GM19035 (cell line): ENCODE data around the gene POLR1F.

ENCODE experiments used
- ATAC-seq: cut with Tn5 transposase; IDR thresholded peaks from one replicate; pipeline ENCODE4 v1.9.1; 2021; ENCODE audit not compliant: unreplicated experiment

The POLR1F gene

DNA sequence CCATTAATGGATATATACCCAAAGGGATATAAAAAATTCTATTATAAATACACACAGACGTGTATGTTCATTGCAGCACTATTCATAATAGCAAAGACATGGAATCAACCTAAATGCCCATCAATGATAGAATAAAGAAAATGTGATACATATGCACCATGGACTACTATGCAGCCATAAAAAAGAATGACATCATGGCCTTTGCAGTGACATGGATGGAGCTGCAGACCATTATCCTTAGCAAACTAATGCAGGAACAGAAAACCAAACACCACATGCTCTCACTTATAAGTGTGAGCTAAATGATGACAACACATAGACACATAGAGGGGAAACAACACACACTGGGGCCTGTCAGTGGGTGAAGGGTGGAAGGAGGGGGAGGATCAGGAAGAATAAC, 33.0 kb downstream of the POLR1F start:
- ATAC-seq: no peak

DNA sequence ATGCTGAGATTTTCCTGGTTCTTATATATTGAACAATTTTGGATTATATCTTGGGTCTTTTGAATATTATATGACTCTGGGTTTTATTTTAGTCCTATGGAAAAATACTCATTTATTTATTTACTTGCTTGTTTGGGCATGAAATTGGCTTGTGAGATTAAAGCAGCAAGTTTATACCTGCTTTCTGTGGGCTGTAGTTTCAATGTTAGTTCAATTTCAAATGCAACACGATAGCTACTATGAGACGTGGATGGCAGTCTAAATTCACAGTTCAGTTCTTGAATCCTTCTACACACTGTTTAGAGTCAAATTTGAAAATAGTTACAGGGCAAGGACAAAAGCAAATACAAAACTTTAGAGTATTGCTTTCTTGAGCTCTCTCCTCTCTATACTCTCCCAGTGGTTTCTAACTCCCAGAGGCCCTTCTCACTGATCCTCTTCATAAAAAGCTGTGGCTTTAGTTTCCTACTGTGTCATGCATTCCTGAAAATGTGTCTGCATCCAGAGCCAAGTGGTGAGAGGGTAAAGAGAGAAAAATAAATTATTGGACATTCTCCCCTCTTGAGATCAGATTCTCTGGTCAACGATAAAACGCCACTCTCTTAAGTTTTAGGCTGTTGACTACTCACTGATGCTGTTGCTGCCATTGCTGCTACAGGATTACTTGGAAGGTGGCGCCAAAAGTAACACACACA, 34.4 kb downstream of the POLR1F start:
- no peak for ATAC-seq

DNA sequence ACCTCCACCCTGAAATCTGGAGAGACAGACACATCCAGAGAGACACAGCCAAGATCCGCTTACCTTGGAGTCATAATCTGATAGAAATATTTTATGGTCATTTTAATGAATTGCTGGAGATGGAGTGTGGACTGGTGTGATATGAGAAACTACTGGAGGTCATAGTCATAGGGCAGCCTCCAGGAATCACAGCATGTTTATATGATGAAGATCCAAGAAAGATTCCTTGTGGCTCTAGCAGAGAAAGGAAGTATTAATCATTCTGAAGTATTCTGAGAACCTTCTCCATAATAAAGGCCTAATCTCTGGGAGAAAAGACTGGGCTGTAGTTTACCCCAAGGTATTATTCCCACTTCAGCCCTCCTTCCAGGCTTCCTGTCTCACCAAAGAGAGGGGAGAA, 38.0 kb downstream of the POLR1F start:
- ATAC-seq: no peak

DNA sequence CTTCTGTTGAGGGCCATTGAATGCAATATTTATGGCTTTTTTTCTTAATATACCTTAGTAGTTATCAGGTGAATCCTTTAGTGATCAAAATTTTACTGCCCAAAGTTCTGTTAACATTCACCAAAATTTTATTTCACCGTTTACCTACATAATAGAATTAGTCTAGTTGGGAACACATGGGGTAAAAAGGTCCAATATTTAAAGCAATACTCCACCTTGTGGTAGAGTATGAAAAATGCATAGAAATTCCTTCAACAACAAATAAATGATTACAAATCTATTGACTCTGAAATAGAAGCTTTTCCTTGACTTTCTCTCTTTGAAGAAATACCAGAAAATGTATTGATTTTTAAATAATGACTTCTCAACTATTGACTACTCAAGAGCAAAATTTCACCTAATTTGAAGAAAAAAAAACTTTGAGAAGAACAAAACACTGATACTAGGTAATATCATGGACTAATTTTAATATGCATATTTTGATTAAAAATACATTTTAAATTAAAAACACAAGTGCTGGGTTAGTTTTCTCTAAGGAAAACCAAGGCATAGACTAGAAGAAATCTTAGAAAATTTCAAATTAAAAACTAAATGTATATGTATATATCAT, 43.3 kb downstream of the POLR1F start:
- peak; percentile 54 for ATAC-seq

DNA sequence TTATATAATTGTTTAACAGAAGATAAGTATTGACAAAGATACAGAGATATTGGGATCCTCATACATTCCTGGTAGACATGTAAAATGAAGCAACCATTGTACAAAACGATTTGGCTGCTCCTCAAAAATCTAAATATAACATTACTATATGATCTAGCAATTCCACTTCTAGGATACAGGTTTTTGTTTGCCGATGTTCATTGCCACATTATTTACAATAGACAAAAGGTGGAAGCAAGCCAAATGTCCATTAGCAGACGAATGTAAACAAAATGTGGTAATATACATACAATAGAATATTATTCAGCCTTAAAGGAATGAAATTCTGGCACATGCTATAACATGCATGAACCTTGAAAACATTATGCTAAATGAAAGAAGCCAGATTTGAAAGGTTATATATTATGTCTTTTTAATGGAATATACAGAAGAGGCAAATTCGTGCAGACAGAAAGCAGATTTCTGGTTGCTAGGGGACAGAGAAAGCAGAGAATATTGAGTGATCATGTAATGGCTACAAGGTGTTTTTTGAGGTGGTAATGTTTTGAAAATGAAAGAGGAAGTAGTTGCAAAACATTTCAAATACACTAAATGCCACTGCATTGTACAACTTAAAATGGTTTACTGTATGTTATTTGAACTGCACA, 44.9 kb downstream of the POLR1F start:
- ATAC-seq: peak; percentile 93

DNA sequence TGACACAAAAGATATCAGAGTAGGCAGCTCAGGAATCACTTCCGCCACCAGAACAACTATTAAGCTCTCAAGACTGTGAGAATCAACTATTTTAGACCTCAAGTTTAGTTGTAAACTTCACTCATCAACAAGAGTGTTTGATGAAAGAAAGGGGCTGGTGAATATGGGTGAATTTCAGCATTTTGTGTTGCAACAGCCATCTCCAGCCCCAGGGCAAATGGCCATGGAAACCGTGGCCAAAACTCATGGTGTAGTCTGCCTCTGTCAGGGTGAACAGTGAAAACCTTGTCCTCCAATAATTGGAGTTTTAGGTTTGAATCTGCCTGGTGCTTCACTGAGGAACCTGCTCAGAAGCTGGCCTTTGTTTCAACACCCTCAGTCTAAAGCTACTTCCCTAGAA, 60.0 kb downstream of the POLR1F start:
- no peak for ATAC-seq
